Stimulated activated CD8-positive, alpha-beta memory T cell treated with anti-CD3 and anti-CD28 coated beads, Interleukin-4, amount 100 ng/mL, for 4 hours (primary cell): ENCODE measurements around the gene NAA38.
"Not testable (repeated sequence)": the region's sequence is repeated elsewhere in the genome, so short reads cannot be mapped to it uniquely, and the experiment has no call there.

Experiments
- DNase-seq, 2 donors: peaks; one replicate each; pipeline ENCODE4 v3.0.0-alpha.2; 2020; ENCODE audit warnings: low read depth in 2 of 2, low spot score in 1 of 2

The NAA38 gene

GRCh38 chr17:7825206-7825990 is 32.0 kb downstream of the NAA38 start:
- DNase-seq, result no peak

GRCh38 chr17:7824021-7824924 is 33.1 kb downstream of the NAA38 start:
- no peak for DNase-seq

GRCh38 chr17:7823581-7824001 is 33.8 kb downstream of the NAA38 start:
- no peak for DNase-seq

GRCh38 chr17:7822126-7822525 is 35.2 kb downstream of the NAA38 start:
- DNase-seq, result no peak

- DNase-seq, result no peak
These were observed 37.1 kb downstream of the NAA38 start for GRCh38 chr17:7820231-7820630.

- no peak for DNase-seq
These were observed 38.4 kb downstream of the NAA38 start for GRCh38 chr17:7818746-7819645.

GRCh38 chr17:7818026-7818425 is 39.3 kb downstream of the NAA38 start:
- DNase-seq, result no peak

- DNase-seq, result no peak
These were observed 39.8 kb downstream of the NAA38 start for GRCh38 chr17:7817643-7817964.

GRCh38 chr17:7816926-7817642 is 40.3 kb downstream of the NAA38 start:
- DNase-seq, result no peak

GRCh38 chr17:7814969-7815368 is 42.4 kb downstream of the NAA38 start:
- no peak for DNase-seq

- no peak for DNase-seq
These were observed 46.1 kb downstream of the NAA38 start for GRCh38 chr17:7811251-7811650.

- DNase-seq, result not testable (repeated sequence)
These were observed 47.5 kb downstream of the NAA38 start for GRCh38 chr17:7809791-7810343.

- no peak for DNase-seq
These were observed 48.1 kb downstream of the NAA38 start for GRCh38 chr17:7809086-7809790.

- no peak for DNase-seq
These were observed 50.2 kb downstream of the NAA38 start for GRCh38 chr17:7807206-7807605.
